Parathyroid adenoma (tissue), 2 donors: ENCODE data around the gene HTR1D.

Experiments
- H2AFZ ChIP-seq: fragments of 300-600 bp; sonication (generic); one replicate; pipeline ENCODE4 v1.7.0; 2017; ENCODE audit warnings: antibody characterized with exemption, mild to moderate bottlenecking
- H3K27ac ChIP-seq: fragments of 300-600 bp; sonication (generic); one replicate; pipeline ENCODE4 v1.7.0; 2017
- H3K27me3 ChIP-seq: fragments of 300-600 bp; sonication (generic); one replicate; pipeline ENCODE4 v1.7.0; 2017; ENCODE audit warnings: low read length; ENCODE audit not compliant: control insufficient read depth, insufficient read depth
- H3K36me3 ChIP-seq: fragments of 300-600 bp; sonication (generic); one replicate; pipeline ENCODE4 v1.7.0; 2017; ENCODE audit warnings: low read length; ENCODE audit not compliant: control insufficient read depth, insufficient read depth
- H3K4me1 ChIP-seq: fragments of 300-600 bp; sonication (generic); one replicate; pipeline ENCODE4 v1.7.0; 2017; ENCODE audit warnings: control low read depth
- H3K4me2 ChIP-seq: fragments of 300-600 bp; sonication (generic); one replicate; pipeline ENCODE4 v1.7.0; 2017; ENCODE audit warnings: low read length
- H3K4me3 ChIP-seq: fragments of 300-600 bp; sonication (generic); one replicate; pipeline ENCODE4 v1.7.0; 2017; ENCODE audit warnings: low read depth, low read length
- H3K79me2 ChIP-seq: fragments of 300-600 bp; sonication (generic); one replicate; pipeline ENCODE4 v1.7.0; 2017; ENCODE audit warnings: control low read depth
- H3K9ac ChIP-seq: fragments of 300-600 bp; sonication (generic); one replicate; pipeline ENCODE4 v1.7.0; 2017; ENCODE audit warnings: mild to moderate bottlenecking
- H3K9me3 ChIP-seq: fragments of 300-600 bp; sonication (generic); one replicate; pipeline ENCODE4 v1.7.0; 2017; ENCODE audit warnings: low read length; ENCODE audit not compliant: control insufficient read depth
- CTCF ChIP-seq: fragments of 300-600 bp; sonication (generic); IDR thresholded peaks from one replicate; pipeline ENCODE4 v1.7.0; 2017; ENCODE audit warnings: antibody characterized with exemption, mild to moderate bottlenecking
- donor health status: primary hyperparathyroidism.

Gene HTR1D

GRCh38 chr1:23168079-23168444 is 49.2 kb downstream of the HTR1D start:
- H3K9ac ChIP-seq, result no peak overlapping the region

DNA sequence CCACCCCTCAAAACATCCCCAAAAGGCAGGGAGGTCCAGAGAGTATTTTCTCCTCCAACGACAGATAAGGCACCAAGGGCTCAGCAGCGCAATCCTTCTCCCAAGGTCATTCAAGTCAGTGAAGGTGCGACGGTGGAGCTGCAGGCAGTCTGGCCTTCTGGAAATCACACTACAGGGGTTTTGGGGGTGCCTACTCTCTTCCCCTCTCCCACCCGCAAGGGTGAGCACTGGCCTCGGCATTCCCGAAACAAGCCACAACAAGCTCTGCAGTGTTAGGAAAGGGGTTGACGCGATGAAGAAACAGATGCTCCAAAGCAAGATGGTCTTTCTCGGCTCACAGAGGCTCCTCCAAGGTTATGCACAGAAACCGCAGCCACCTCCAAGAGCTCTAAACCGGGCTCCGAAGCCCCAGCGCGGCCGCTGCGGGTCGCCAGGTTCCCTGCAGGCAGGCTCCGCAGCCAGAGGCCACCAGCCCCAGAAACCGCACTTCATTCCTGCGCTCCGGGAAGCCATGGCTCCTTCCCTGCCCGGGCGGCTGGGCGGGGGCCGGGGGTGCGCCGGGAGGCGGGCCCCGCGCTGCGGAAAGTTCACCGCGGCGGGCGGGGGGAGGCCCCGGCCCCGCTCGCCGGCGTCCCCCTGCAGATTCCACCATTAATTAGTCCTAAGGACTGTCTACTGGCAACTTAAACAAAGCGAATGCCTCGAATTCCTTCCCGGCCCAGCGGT is 49.8 kb downstream of the HTR1D start:
- H3K36me3 ChIP-seq, result no peaks in the 10 kb centered on the region
- H3K27ac ChIP-seq, result peak overlapping the region; percentile 81
- H3K4me3 ChIP-seq, result peak overlapping the region; percentile 57
- H3K9ac ChIP-seq, result no peak overlapping the region
- H3K79me2 ChIP-seq, result peaks cover 14% of the 10 kb centered on the region
- peak overlapping the region; percentile 77 for H2AFZ ChIP-seq
- H3K9me3 ChIP-seq, result no peaks in the 10 kb centered on the region
- H3K4me1 ChIP-seq, result peaks cover 6% of the 10 kb centered on the region
- TF ChIP-seq CTCF, result no peak
- H3K4me2 ChIP-seq, result peak overlapping the region; percentile 55
- no peaks in the 10 kb centered on the region for H3K27me3 ChIP-seq

More at GRCh38 chr1:23168079-23168444, 49.2 kb downstream of the HTR1D start:
- Histone ChIP-seq H3K4me1 (peaks cover 6% of the 10 kb centered on the region), H3K4me3 (peak overlapping the region; percentile 89), H3K27me3 (no peaks in the 10 kb centered on the region), H2AFZ (peak overlapping the region; percentile 68), H3K27ac (peak overlapping the region; percentile 78), H3K9me3 (no peaks in the 10 kb centered on the region), H3K36me3 (no peaks in the 10 kb centered on the region), H3K4me2 (peak overlapping the region; percentile 83), H3K79me2 (peaks cover 14% of the 10 kb centered on the region)
- TF ChIP-seq CTCF, result no peak

DNA sequence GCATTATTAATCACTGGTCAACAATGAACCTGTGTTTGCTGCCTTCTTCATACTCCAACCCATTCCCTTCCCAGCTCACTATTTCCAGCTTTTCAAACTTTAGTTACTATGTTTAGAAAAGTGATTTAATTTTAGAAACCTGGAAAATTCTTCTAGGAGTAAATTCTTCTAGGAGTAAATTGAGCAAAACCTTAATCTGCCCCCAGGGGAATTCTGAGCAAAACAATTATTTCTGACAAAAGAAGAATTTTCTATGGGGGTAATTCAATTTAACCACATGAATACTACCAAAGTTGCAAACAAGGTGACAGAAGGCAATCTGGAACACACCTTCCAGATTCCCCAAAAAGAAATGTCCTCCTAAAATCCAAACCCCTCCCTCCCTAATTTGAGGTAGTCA is 50.4 kb downstream of the HTR1D start:
- peak overlapping the region; percentile 77 for H2AFZ ChIP-seq
- no peak for TF ChIP-seq CTCF
- peak overlapping the region; percentile 55 for H3K4me2 ChIP-seq
- H3K27me3 ChIP-seq, result no peaks in the 10 kb centered on the region
- H3K4me1 ChIP-seq, result peaks cover 6% of the 10 kb centered on the region
- no peak overlapping the region for H3K9ac ChIP-seq
- peak overlapping the region; percentile 57 for H3K4me3 ChIP-seq
- peak overlapping the region; percentile 81 for H3K27ac ChIP-seq
- H3K9me3 ChIP-seq, result no peaks in the 10 kb centered on the region
- no peaks in the 10 kb centered on the region for H3K36me3 ChIP-seq
- H3K79me2 ChIP-seq, result peaks cover 14% of the 10 kb centered on the region

GRCh38 chr1:23163395-23163794 is 53.9 kb downstream of the HTR1D start:
- no peak overlapping the region for H3K4me2 ChIP-seq
- H3K36me3 ChIP-seq, result no peaks in the 10 kb centered on the region
- H2AFZ ChIP-seq, result no peak overlapping the region
- no peak overlapping the region for H3K9ac ChIP-seq
- peaks cover 6% of the 10 kb centered on the region for H3K4me1 ChIP-seq
- H3K4me3 ChIP-seq, result no peak overlapping the region
- no peaks in the 10 kb centered on the region for H3K27me3 ChIP-seq
- no peak for TF ChIP-seq CTCF
- no peak overlapping the region for H3K27ac ChIP-seq
- H3K79me2 ChIP-seq, result peaks cover 22% of the 10 kb centered on the region
- H3K9me3 ChIP-seq, result no peaks in the 10 kb centered on the region
